Bronchial epithelial cell (primary cell): ENCODE results near the gene SIVA1. TPM values are rescaled to one million over a fixed set of nuclear protein-coding genes. Genes with fewer than 3 reads are reported as not detected.

Experiments
- DNase-seq: peaks from one replicate; pipeline ENCODE4 v3.0.0-alpha.2; 2010; ENCODE audit warnings: low read depth
- FAIRE-seq: peaks from 2 replicates; lab custom pipeline; 2011; peaks lifted over from hg19 to GRCh38; lab: Jason Lieb, UNC
- H3K27me3 ChIP-seq: 2 replicates; pipeline ENCODE4 v1.5.1; 2011; ENCODE audit warnings: low read length; ENCODE audit not compliant: control insufficient read depth, insufficient read depth
- H3K36me3 ChIP-seq: 2 replicates; pipeline ENCODE4 v1.5.1; 2011; ENCODE audit warnings: low read length; ENCODE audit not compliant: control insufficient read depth, insufficient read depth
- H3K4me3 ChIP-seq: 2 replicates; pipeline ENCODE4 v1.5.1; 2011; ENCODE audit warnings: mild to moderate bottlenecking, low read depth, low read length, control low read depth
- total RNA-seq: library from RNA; depleted of rRNA; stranded (reverse); fragments of >200 nt; gene quantifications from 2 replicates; pipeline ENCODE4 v1.2.1, GENCODE V29; 2014
- TF ChIP-seq, protein P1 (sequence below): IDR thresholded peaks from 2 replicates; pipeline ENCODE4 v1.5.1; 2011; ENCODE audit warnings: mild to moderate bottlenecking, moderate library complexity, low read length, control low read depth, inconsistent platforms; ENCODE audit not compliant: insufficient read depth, severe bottlenecking

Gene SIVA1
- total RNA-seq, result 85.0 and 95.6 TPM in 2 replicates

- H3K4me3 ChIP-seq, result peak within 1 kb of the TSS; percentile 82
- no peak for FAIRE-seq
- H3K27me3 ChIP-seq, result no peaks in the 10 kb centered on the region
- DNase-seq, result peak; percentile 96
- TF ChIP-seq, protein P1, sequence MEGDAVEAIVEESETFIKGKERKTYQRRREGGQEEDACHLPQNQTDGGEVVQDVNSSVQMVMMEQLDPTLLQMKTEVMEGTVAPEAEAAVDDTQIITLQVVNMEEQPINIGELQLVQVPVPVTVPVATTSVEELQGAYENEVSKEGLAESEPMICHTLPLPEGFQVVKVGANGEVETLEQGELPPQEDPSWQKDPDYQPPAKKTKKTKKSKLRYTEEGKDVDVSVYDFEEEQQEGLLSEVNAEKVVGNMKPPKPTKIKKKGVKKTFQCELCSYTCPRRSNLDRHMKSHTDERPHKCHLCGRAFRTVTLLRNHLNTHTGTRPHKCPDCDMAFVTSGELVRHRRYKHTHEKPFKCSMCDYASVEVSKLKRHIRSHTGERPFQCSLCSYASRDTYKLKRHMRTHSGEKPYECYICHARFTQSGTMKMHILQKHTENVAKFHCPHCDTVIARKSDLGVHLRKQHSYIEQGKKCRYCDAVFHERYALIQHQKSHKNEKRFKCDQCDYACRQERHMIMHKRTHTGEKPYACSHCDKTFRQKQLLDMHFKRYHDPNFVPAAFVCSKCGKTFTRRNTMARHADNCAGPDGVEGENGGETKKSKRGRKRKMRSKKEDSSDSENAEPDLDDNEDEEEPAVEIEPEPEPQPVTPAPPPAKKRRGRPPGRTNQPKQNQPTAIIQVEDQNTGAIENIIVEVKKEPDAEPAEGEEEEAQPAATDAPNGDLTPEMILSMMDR, result no peak
- H3K36me3 ChIP-seq, result peaks cover 26% of the 10 kb centered on the region
These were observed at the start of gene SIVA1 for GRCh38 chr14:104752735-104753527. Gene SIVA1, plus strand, starts transcription at chr14:104753147. Its CDS starts 55 bp downstream, at chr14:104753202.

GRCh38 chr14:104703269-104703668, 49.7 kb upstream of the SIVA1 start:
- FAIRE-seq (no peak), DNase-seq (no peak)

DNA sequence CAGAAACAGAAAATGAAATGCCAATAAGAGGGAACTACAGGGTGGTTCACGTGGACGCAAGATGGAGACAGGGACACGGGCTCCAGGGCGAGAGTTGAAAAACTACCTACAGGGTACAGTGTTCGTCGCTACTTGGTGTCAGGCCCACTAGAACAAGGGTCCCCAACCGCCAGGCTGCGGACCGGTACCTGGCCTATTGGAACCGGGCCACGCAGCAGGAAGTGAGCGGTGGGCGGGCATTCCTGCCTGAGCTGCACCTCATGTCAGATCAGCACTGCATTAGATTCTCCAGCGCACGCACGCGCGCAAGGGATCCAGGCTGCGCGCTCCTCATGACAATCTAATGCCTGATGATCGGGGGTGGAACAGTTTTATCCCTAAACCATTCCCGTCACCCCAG, 48.7 kb upstream of the SIVA1 start:
- TF ChIP-seq, protein P1, result no peak
- Histone ChIP-seq H3K36me3 (peaks cover 23% of the 10 kb centered on the region), H3K4me3 (no peak overlapping the region), H3K27me3 (no peaks in the 10 kb centered on the region)
- DNase-seq (no peak), FAIRE-seq (no peak)

More at GRCh38 chr14:104703269-104703668, 49.7 kb upstream of the SIVA1 start:
- TF ChIP-seq, protein P1, result no peak
- no peaks in the 10 kb centered on the region for H3K27me3 ChIP-seq
- H3K36me3 ChIP-seq, result peaks cover 25% of the 10 kb centered on the region
- H3K4me3 ChIP-seq, result no peak overlapping the region

GRCh38 chr14:104705340-104706047, 47.5 kb upstream of the SIVA1 start:
- Histone ChIP-seq H3K27me3 (no peaks in the 10 kb centered on the region), H3K36me3 (peaks cover 33% of the 10 kb centered on the region), H3K4me3 (no peak overlapping the region)
- TF ChIP-seq, protein P1, result no peak
- DNase-seq (no peak), FAIRE-seq (no peak)

DNA sequence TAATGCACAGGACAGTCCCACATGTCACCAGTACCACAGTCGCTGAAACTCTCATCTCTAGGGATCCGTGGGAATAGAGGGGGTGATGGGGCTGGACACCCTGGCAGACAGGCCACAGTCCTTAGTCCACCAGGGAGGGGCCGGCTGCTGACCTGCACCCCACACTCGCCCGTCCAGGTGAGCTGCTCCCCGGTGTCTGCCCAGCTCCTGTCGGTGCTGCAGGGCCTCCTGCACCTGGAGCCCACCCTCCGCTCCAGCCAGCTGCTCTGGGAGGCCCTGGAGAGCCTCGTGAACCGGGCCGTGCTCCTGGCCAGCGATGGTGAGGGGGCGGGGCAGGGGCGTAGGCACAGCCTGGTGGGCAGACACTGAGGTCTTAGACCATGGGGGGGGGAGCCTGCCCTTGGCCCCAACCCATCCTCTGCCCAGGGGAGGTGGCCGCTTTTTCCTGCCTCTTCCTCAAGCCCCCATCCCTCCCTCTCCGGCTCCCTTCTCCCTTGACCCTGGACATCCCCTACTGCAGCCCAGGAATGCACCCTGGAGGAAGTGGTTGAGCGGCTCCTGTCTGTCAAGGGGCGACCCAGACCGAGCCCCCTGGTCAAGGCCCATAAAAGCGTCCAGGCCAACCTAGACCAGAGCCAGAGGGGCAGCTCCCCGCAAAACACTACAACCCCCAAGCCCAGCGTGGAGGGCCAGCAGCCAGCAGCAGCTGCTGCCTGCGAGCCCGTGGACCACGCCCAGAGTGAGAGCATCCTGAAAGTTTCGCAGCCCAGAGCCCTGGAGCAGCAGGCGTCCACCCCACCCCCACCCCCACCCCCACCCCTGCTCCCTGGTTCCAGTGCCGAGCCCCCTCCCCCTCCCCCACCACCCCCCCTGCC, 46.0 kb upstream of the SIVA1 start:
- TF ChIP-seq, protein P1, result no peak
- Histone ChIP-seq H3K27me3 (no peaks in the 10 kb centered on the region), H3K36me3 (peaks cover 38% of the 10 kb centered on the region), H3K4me3 (no peak overlapping the region)
- DNase-seq (no peak), FAIRE-seq (no peak)
